OCI-LY7 (cell line): ENCODE measurements around the gene DCTPP1. TPM values are rescaled to one million over a fixed set of nuclear protein-coding genes. Genes with fewer than 3 reads are reported as not detected.

Source experiments
- BruUV-seq: library from RNA; stranded (reverse); fragments of 400-500 nt; replicated peaks from 2 replicates; lab custom pipeline; 2021; lab: Mats Ljungman, UMichigan
- CTCF ChIA-PET: fragments of 300-600 bp; sonication (Branson Sonifier 250); formaldehyde crosslinking; loops from one replicate; lab custom pipeline; 2022; ENCODE audit warnings: antibody characterized with exemption; ENCODE audit not compliant: unreplicated experiment; lab: Charles Lee
- POLR2A ChIA-PET: fragments of 300-600 bp; sonication (Branson Sonifier 250); formaldehyde crosslinking; loops from one replicate; lab custom pipeline; 2022; ENCODE audit warnings: antibody characterized with exemption; lab: Charles Lee
- DNase-seq: peaks from one replicate; pipeline ENCODE4 v3.0.0-alpha.2; 2015; ENCODE audit warnings: low spot score
- H2AFZ ChIP-seq: fragments of 200-600 bp; sonication (generic), shearing (Covaris generic); 2 replicates; pipeline ENCODE4 v1.6.1; 2014; ENCODE audit warnings: mild to moderate bottlenecking, antibody characterized with exemption, low read length, moderate library complexity
- H3K27ac ChIP-seq: fragments of 200-600 bp; sonication (generic); 2 replicates; pipeline ENCODE4 v1.5.1; 2014; ENCODE audit warnings: mixed run types, low read depth, mild to moderate bottlenecking, moderate library complexity, low read length, inconsistent platforms; ENCODE audit not compliant: poor library complexity, severe bottlenecking
- H3K36me3 ChIP-seq: fragments of 200-600 bp; sonication (generic); 2 replicates; pipeline ENCODE4 v1.6.1; 2014; ENCODE audit warnings: mild to moderate bottlenecking, antibody characterized with exemption, low read length, moderate library complexity, mixed read lengths; ENCODE audit not compliant: insufficient read depth
- H3K4me1 ChIP-seq: fragments of 200-600 bp; sonication (generic); 2 replicates; pipeline ENCODE4 v1.5.1; 2014; ENCODE audit warnings: mild to moderate bottlenecking, low read length; ENCODE audit not compliant: insufficient read depth, poor library complexity, severe bottlenecking
- H3K4me2 ChIP-seq: fragments of 200-600 bp; sonication (generic); 2 replicates; pipeline ENCODE4 v1.6.1; 2014; ENCODE audit warnings: mild to moderate bottlenecking, low read length
- H3K4me3 ChIP-seq: fragments of 200-600 bp; sonication (generic); 2 replicates; pipeline ENCODE4 v1.5.1; 2014; ENCODE audit warnings: mild to moderate bottlenecking, low read depth, low read length; ENCODE audit not compliant: poor library complexity, severe bottlenecking
- H3K79me2 ChIP-seq: fragments of 200-600 bp; sonication (generic); 2 replicates; pipeline ENCODE4 v1.6.1; 2016; ENCODE audit warnings: low read depth, mild to moderate bottlenecking, low read length, moderate library complexity, mixed read lengths; ENCODE audit not compliant: insufficient read depth
- H3K9me2 ChIP-seq: fragments of 200-600 bp; sonication (generic); 2 replicates; pipeline ENCODE4 v1.6.1; 2016; ENCODE audit warnings: mild to moderate bottlenecking, low read length, mixed read lengths; ENCODE audit not compliant: insufficient read depth
- H3K9me3 ChIP-seq: fragments of 200-600 bp; sonication (generic); 2 replicates; pipeline ENCODE4 v1.6.1; 2014; ENCODE audit warnings: mild to moderate bottlenecking, mixed run types, low read length, mixed read lengths
- H4K20me1 ChIP-seq: fragments of 200-600 bp; sonication (generic); 2 replicates; pipeline ENCODE4 v1.6.1; 2014; ENCODE audit warnings: mild to moderate bottlenecking, antibody characterized with exemption, low read length, moderate library complexity, mixed read lengths; ENCODE audit not compliant: insufficient read depth
- CTCF ChIP-seq: fragments of 200-600 bp; sonication (generic); conservative IDR thresholded peaks from 2 replicates; pipeline ENCODE4 v1.5.1; 2014; ENCODE audit warnings: mild to moderate bottlenecking, antibody characterized with exemption, low read length, moderate library complexity, mixed read lengths
- EZH2phosphoT487 ChIP-seq: fragments of 200-600 bp; sonication (generic); IDR thresholded peaks from 2 replicates; pipeline ENCODE4 v1.6.1; 2018; ENCODE audit warnings: low read depth, borderline replicate concordance, mild to moderate bottlenecking, mixed run types, antibody characterized with exemption, low read length, moderate library complexity, mixed read lengths
- intact Hi-C: fragments of 100-400 bp; cut with micrococcal nuclease; formaldehyde crosslinking; loops from one replicate; pipeline ENCODE4 v1.10.0; 2022; ENCODE audit not compliant: unreplicated experiment
- total RNA-seq, 2 experiments: library from RNA; depleted of rRNA in 1 of 2; stranded (reverse); fragments of >200 nt in 1 of 2; shearing (Covaris generic) in 1 of 2; gene quantifications; 2 replicates each; pipeline ENCODE4 v1.2.3, GENCODE V29; 2014 to 2022

The DCTPP1 gene
- total RNA-seq, 2 experiments from 2014 or later: 90.2 to 93.8 TPM

GRCh38 chr16:30457743-30458560 is 28.1 kb upstream of the DCTPP1 start:
- H2AFZ ChIP-seq: peak overlapping the region; percentile 47; the same call in 1 of the 2 replicates
- intact Hi-C loops: loop anchor here (2.0 kb wide), 1 partner anchor 15 kb away; the partner anchor contains the start of gene ITGAL
- no TSS peak for BruUV-seq

GRCh38 chr16:30457256-30457655 is 27.4 kb upstream of the DCTPP1 start:
- H2AFZ ChIP-seq: peak overlapping the region; percentile 47; the same call in 1 of the 2 replicates
- no TSS peak for BruUV-seq
- peak overlapping the region; percentile 18; the same call in 1 of the 2 replicates for H3K4me2 ChIP-seq
- H3K27ac ChIP-seq: peak overlapping the region; percentile 40
- no peaks in the 10 kb centered on the region for H3K9me2 ChIP-seq
- no peaks in the 10 kb centered on the region for H3K36me3 ChIP-seq
- intact Hi-C loops: no loop called here
- POLR2A ChIA-PET: interaction anchor here (0.6 to 7.4 kb wide), 9 partner anchors 8 to 153 kb away, joined by 3 to 69 read pairs (median 4); partner anchors contain the start of gene ITGAL
- no peaks in the 10 kb centered on the region for H3K9me3 ChIP-seq
- DNase-seq: no peak
- TF ChIP-seq CTCF (no peak), EZH2phosphoT487 (no peak)
- no peaks in the 10 kb centered on the region for H4K20me1 ChIP-seq
- H3K79me2 ChIP-seq: no peaks in the 10 kb centered on the region
- peaks cover 85% of the 10 kb centered on the region for H3K4me1 ChIP-seq
- CTCF ChIA-PET: interaction anchor here (0.6 to 1.5 kb wide), 3 partner anchors 16 to 78 kb away, joined by 3 to 4 read pairs (median 3); partner anchors contain the start of gene ITGAL
- no peak overlapping the region for H3K4me3 ChIP-seq

More at GRCh38 chr16:30457743-30458560, 28.1 kb upstream of the DCTPP1 start:
- Histone ChIP-seq H3K9me3 (no peaks in the 10 kb centered on the region), H3K36me3 (no peaks in the 10 kb centered on the region; the same call in 1 of the 2 replicates), H3K27ac (peak overlapping the region; percentile 74), H3K79me2 (no peaks in the 10 kb centered on the region), H3K4me3 (no peak overlapping the region), H3K4me2 (peak overlapping the region; percentile 72; the same call in 1 of the 2 replicates), H4K20me1 (no peaks in the 10 kb centered on the region), H3K4me1 (peaks cover 79% of the 10 kb centered on the region), H3K9me2 (no peaks in the 10 kb centered on the region)
- TF ChIP-seq CTCF (no peak), EZH2phosphoT487 (no peak)
- ChIA-PET POLR2A (interaction anchor here (0.6 to 7.4 kb wide), 9 partner anchors 7 to 152 kb away, joined by 3 to 69 read pairs (median 4); partner anchors contain the start of gene ITGAL), CTCF (interaction anchor here (0.6 to 1.5 kb wide), 3 partner anchors 15 to 77 kb away, joined by 3 to 4 read pairs (median 3); partner anchors contain the start of gene ITGAL)
- DNase-seq: no peak
